Epithelial cell of prostate (primary cell): Measurements from ENCODE around the gene FSTL5.
"Not testable (repeated sequence)": the region's sequence is repeated elsewhere in the genome, so short reads cannot be mapped to it uniquely, and the experiment has no call there.

Experiments
- DNase-seq: peaks from one replicate; pipeline ENCODE4 v3.0.0-alpha.2; 2011; ENCODE audit warnings: low read depth, low spot score
- H3K27ac ChIP-seq: fragments of 450-650 bp; 2 replicates; pipeline ENCODE4 v1.5.1; 2017; ENCODE audit warnings: mild to moderate bottlenecking

FSTL5 gene

DNA sequence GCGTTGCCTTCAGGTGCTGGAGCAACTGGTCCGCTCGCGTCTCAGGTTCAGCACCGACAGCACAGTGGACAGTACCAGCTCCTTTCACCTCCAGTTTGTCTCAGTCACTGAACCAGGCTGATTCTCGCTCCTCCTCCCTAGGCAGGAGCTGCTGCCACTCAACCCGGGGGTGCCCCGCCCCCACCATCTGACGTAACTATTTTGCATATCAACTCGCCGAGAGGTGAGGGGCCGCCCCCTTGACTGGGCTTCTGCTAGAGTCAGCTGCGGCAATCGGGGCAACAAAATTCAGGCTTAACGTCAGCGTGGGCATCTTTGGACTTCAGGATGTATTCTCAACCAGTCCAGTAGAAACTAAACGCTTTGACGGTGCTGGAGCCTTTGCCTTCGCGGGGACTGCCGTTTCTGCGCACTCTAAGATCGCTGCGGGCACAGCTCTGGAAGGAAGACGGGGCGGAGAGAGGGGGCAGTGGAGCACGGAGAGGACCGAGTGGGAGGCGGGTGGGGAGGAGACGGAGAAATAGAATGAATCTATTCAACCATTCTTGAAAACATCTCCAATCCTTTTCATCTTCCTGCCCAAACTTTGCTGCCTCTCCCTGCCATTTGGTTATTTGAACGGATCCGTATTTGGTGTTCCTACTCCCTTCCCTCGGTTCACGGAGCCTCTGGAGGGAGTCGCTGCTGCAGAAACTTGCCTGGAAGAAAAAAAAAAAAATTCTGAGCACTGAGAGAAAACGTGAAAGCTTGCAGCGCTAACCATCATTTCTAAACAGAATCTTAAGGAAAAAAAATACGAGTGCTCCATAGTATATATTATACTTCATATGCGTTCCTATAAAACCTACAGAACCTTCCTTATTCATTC, at the start of gene FSTL5:
TSS of gene FSTL5 (minus strand) at position 109 of the 868 bp plus-strand sequence. CDS start 52,604 bp downstream, outside the sequence.
- peak; percentile 5 for DNase-seq

DNA sequence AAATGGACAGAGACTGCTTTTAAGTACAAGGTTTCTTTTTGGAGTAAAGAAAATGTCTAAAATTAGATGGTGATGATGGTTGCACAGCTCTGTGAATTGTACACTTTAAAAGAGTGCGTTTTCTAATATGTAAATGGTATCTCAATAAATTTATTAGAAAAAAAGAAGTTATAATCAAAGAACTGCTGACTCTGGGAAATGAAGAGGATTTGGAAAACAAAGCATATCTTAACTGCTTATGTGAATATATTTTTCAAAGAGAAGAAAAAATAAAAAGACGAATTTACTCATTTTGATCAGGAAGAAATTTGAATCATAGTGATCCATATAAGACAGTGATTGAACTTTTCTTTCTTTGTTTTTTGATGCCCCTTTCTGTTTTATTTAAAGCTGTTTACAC, 45.9 kb upstream of the FSTL5 start:
- H3K27ac ChIP-seq, result no peak overlapping the region
- no peak for DNase-seq

More for the DNA sequence above, at the start of gene FSTL5:
- no peak within 1 kb of the TSS for H3K27ac ChIP-seq

DNA sequence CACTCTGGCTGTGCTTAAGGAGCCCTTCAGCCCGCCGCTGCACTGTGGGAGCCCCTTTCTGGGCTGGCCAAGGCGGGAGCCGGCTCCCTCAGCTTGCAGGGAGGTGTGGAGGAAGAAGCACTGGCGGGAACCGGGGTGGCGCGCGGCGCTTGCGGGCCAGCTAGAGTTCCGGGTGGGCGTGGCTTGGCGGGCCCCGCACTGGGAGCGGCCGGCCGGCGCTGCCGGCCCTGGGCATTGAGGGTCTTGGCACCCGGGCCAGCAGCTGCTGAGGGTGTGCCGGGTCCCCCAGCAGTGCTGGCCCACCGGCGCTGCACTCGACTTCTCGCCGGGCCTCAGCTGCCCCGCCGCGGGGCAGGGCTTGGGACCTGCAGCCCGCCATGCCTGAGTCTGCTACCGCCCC, 39.7 kb upstream of the FSTL5 start:
- DNase-seq, H3K27ac ChIP-seq: not testable (repeated sequence)

DNA sequence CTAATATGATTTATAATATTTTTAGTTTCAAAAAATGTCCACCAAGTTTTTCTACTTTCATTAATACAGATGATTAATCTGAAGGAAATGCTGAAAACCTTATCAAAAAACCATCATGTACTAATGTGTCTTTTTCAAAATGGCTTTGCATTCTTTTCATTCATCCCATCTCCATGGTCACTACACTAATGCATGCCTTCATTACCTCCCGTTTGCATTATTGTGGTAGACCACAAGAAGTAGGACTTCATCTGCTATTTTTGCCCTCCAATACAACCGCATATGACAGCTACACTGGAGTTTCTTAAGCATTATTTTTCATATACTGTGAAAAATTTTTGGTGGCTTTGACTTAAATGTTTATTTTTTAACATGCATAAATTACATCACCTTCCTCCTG, 37.9 kb upstream of the FSTL5 start:
- DNase-seq, result no peak

DNA sequence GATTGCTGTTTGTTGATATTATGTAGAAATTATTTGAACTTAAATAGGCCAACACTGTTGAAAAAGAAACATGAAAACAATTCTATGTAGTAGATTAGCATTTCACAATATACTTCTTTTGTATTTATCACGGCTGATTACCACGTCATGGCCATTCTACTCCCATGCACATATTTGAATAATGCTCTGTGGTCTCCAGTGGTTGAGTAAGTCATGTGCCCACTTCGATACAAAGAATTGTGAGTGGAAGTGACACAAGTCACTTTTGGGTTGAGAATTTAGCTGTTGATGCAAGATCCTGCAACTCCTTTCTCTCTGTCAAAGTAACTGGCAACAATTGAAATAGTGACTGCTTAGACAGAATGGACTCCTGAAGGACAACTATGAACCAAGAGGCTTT, 6.7 kb upstream of the FSTL5 start:
- no peak overlapping the region for H3K27ac ChIP-seq
- no peak for DNase-seq

More for the DNA sequence above, 37.9 kb upstream of the FSTL5 start:
- H3K27ac ChIP-seq, result no peak overlapping the region

DNA sequence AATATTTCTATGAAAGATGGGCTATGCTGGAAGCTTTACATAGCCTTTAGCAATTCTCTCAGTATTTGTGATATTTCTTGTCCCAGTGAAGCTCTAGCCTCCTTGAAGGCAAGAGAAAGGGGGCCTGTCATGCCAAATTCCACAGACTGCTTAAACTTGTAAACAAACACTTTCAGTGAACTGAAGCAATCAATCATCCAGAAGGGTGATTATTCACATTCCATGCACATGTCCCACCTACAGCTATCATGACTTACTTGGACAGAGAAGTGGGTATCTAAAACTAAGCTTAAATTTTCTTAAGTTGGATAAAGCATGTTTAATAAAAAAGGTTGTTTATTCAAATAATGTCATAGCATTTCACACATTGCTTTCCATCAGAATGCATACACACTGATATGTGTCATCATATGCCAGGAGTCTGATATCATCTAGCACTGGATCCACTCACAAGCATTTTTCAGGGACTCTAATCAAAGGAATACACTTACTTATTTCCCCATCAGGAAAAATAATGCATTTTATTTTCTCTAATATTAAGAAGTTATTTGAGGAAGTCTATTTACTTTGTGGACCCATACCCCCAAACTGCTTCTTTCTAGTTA, 1.2 kb upstream of the FSTL5 start:
- DNase-seq, result no peak
- H3K27ac ChIP-seq, result no peak overlapping the region

DNA sequence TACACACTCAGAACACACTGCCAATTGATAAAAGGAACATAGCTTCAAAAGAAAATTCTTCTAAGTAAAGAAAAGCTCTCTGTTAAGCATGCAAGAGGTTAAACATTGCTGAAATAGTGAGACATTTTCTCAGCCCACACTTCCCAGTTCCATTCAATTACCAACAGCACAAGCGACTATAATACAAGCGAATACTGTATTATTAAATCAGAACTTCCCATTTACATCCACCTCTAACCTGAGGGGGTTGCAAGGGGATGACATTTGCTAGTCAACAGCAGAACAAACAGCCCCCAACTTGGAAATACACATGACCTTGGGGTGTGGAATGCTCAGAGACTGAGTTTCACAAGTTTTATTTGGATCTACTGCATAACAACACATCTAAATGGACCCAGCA, 1.1 kb downstream of the FSTL5 start:
- no peak for DNase-seq
- no peak overlapping the region for H3K27ac ChIP-seq

DNA sequence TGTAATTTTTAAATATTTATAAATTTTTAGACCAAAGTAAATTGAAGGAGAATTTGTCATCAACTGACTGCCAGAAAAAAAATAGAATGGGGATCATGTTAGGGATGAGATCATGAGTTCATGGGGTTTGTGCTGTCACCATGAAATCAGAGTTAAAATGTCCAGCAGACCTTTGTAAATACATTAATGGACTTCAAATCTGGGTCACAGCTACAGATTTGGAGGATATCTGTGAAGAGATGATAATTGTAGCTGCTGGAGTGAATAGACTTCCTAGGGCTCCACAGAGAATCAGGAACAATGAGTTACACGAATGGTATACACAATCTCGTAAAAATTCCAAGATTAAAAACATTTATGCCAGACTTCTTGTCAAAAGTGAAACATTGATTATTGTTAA, 6.6 kb downstream of the FSTL5 start:
- DNase-seq, result no peak
- H3K27ac ChIP-seq, result no peak overlapping the region

DNA sequence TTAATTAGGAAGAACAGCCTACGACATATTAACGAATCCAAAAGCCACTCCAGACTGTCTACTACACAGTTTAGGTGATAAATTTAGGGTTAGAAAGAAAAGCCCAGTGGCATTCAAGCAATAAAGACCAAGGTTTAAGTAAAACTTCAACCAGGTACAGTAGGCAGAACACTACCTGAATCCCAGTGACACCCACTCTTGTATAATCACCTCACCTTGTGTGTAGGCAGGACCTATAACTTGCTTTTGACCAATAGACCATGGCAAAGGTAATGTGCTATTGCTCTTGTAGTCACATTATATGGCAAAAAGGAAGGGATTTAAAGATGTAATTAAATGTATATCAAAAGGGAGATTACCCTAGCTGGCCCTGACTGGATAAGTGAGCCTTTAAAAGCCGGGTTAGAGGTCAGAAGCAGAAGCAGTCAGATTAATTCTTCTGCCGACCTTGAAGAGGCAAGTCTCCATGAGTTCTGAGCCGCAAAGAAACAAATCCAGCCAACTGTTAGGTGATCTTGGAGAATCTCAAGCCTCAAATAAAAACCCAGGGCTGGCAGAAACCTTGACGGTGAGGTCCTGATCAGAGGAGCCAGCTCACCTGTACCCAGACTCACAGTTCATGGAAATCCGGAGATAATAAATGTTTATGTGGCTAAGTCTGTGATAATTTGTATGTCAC, 8.8 kb downstream of the FSTL5 start:
- H3K27ac ChIP-seq, result no peak overlapping the region
- no peak for DNase-seq

DNA sequence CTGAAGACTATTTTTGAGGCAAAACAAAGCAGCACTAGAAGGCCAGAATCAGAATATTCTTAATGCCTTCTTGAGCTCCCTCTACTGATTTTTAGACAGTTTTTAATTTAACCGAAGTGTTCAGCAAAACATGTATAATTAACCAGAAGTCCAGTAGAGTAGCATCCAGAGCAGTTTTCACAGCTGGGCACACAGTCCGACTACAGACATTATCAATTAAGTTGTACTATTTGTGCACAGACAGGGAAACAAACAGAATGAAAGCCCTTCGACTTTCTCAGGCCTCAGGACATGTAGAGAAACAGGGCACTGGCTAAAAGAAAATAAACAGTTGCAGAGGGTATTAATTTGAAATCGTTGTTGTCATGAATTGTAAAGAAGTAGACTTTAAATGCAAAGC, 11.9 kb downstream of the FSTL5 start:
- no peak for DNase-seq
- H3K27ac ChIP-seq, result no peak overlapping the region

DNA sequence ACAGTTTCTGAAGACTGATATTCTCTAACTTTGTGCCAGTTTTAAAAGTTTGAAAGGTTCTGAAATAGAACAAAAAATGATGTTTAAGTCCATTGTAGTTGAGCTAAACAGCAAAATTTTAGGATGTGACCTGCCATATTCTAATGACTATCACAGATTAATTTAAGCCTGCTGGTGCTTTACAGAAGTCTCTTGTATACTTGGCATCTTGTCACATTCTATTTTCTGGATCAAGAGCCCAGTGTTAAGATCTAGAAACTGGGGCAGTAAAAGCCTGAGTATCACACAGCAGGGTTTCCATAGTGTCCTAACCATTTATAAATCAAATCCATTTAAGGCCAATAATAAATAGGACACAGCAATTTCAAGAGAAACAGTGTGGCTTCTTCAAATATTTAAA, 12.4 kb downstream of the FSTL5 start:
- no peak for DNase-seq
- no peak overlapping the region for H3K27ac ChIP-seq

DNA sequence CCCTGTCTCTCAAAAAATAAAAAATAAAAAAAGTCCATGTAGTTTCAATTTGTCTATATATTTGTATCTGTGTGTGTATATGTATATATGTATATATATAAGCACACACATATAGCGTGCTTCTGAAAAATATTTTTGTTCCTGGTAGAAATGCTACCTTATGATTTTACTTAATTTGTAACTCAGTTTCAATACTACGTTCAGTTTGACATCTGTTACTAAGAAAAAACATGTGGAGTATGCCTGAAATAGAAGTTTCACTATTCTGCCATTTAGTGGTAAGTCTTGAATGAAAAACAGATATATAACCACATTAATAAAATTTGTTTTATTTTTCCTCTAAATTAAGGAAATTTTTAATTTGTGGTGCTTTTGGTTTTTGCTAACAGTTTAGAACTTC, 14.2 kb downstream of the FSTL5 start:
- no peak for DNase-seq
- no peak overlapping the region for H3K27ac ChIP-seq

DNA sequence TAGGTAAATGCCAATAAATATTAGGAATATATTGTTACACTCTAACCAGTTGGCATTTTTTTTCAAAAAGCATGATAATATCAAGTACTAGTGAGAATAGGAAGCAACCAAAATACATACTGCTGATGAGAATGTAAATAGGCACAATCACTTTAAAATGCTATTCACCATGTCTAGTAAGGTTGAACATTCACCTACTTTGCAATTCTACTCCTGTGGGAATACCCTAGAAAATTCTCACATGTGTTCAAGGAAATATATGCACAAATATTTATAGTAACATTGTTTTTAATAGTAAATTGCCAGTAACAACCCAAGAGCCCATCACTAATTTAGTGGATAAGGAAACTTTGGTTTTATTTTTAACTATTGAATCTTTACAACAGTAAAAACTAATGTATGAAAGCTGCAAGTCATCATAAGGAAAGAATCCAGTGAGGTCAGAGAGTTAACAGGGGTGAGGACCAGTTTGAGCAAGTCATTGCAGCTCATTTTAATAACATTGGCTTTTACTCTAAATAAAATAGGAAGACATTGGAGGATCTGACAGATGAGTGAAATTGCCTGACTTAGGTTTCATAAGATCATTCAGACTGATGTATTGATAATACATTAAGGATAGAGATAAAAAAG, 23.6 kb downstream of the FSTL5 start:
- no peak for DNase-seq
- H3K27ac ChIP-seq, result no peak overlapping the region

DNA sequence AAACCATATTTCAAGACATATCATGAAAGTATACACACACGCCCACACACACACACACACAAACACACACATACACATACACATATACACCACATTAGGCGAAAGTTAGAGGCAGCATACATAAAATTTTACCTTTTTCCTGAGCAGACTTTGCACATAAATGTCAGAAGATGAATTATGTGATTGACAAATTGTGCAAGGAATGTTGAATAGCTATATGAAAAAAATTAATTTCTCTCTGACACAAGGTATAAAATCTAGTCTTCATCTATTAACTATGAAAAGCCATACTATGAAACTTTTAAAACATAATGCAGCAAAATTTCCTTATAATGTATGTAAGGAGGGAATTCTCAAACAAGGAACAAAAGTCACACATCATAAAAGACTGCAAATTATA, 24.4 kb downstream of the FSTL5 start:
- no peak for DNase-seq
- no peak overlapping the region for H3K27ac ChIP-seq

DNA sequence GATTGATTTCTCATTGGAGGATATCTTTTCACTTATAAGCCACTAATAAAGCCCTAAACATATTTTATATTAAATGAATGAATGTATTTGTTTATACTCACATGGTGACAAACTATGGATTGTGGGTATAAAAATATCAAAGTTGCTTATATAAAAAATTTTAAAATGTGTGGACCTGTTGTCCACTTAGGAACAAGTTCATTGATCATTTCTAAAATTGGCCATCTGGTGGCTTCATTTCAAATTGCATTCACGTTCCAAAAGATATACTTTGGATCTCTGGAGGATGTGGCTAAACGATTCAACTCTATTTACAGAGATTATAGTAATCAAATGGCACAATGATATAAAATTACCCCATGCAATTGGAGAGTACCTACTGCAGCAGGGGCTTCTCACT, 32.5 kb downstream of the FSTL5 start:
- no peak overlapping the region for H3K27ac ChIP-seq
- no peak for DNase-seq

DNA sequence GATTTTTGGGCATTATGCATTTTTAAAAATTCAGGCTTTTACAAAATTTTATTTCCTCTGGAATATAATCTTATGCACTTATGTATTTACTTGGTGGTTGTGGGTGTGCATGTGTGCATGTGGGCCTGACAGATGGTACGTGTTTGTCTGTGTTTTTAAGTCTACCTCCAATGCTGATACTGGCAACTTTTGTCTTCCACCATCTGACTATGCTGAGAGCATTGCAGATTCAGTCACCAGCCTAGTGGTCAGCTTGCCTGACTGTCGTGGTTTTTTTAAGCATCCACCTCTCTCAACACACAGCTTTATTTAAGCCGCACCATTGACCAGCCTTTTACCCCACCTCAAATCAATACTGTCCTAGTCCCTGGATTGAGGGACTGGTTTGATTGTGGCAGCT, 37.1 kb downstream of the FSTL5 start:
- H3K27ac ChIP-seq, result no peak overlapping the region
- no peak for DNase-seq

DNA sequence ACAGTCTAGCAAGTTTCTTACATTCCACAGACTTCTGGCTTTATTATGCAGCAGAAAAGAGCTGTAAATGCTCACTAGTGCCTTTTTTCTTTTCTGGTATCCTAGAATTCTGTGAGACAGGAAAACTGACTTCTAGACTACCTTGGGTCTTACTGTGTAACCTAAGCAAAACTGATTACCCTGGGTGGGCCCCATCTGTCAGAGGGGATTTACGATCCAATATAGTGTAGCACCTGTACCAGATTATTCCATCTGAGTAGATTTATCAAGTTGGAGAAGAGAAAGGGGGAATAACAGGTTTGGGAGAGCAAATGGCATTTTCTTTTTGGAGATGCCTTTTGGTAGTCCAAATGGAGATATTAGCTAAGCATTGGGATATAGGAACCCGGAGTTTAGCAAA, 46.7 kb downstream of the FSTL5 start:
- H3K27ac ChIP-seq, result no peak overlapping the region
- no peak for DNase-seq

DNA sequence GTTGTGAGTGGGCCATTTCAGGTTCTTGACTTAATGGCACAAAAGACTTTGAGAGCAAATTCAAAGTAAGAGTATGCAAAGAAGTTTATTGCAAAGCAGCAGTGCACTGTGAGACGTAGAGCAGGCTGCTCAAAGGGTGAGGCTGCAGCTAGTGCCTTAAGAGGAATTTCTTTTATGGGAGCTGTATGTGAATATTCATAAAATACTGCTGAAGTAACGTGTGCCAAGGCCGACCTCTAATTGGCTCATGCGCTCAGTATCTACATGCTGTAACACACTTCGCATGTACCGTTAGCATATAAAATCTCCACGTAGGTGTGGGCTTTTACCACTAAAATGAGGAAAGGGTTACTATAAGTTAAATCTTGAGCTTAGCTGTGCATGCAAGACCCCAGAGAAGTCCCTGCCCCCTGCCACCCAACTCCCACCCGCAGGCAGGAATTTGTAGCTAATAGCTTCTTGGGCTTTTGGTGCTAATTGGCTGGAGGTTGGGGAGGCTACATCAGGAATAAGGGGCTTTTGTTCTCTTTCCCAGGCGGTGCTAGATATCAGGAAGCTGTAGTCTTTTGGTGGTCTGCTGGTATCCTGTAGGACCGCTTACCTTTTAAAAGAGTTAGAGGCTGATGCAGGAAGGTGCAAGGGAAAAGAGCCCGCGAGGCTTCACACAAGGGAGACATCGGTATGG, 47.6 kb downstream of the FSTL5 start:
- H3K27ac ChIP-seq, result no peak overlapping the region
- DNase-seq, result no peak

DNA sequence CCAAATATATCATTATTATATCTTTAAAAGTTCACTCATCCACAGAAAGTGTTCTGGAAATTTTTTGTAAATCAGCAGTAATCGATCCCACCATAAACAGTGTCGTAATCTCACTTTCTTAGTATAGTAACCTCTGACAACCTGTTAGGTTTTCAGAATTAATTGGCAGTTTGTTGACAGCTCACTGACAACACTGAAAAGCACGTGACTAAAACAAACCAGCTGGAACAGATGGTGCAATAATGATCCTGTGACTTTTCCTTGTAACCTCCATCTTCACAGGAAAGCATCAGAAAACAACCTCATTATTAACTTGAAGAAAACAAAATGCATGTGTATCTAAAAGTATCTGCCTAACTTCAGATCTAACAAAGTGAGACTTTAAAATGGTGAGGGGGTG, 48.5 kb downstream of the FSTL5 start:
- DNase-seq, result no peak
- no peak overlapping the region for H3K27ac ChIP-seq

DNA sequence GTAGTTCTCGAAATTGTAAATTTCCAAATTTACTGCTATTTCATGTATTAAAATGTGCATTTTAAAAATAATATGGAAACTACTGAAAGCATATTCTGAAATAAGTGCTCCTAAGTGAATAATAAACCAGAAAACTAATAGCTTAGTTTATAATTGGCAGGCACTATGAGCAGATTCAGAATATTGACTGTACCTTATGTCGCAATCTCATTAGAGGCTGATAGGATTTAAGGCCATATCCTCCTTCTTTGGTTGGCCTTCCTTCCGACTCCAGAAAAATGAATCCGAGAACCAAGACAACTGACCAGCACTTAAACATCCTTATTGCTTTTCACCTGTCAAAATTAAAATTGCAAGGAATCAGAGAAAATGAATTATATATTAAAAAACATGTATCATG, 52.7 kb downstream of the FSTL5 start:
- no peak for DNase-seq
- H3K27ac ChIP-seq, result no peak overlapping the region
